GM18508 (cell line): Measurements from ENCODE around the gene DPY19L3.
"Not testable (repeated sequence)": the region's sequence is repeated elsewhere in the genome, so short reads cannot be mapped to it uniquely, and the experiment has no call there.

Source experiments
- ATAC-seq: cut with Tn5 transposase; IDR thresholded peaks from one replicate; pipeline ENCODE4 v1.9.1; 2021; ENCODE audit warnings: moderate number of reproducible peaks; ENCODE audit not compliant: insufficient read depth, unreplicated experiment

The DPY19L3 gene

GRCh38 chr19:32392901-32393300 lies 12.7 kb upstream of the DPY19L3 start:
- ATAC-seq: no peak

DNA sequence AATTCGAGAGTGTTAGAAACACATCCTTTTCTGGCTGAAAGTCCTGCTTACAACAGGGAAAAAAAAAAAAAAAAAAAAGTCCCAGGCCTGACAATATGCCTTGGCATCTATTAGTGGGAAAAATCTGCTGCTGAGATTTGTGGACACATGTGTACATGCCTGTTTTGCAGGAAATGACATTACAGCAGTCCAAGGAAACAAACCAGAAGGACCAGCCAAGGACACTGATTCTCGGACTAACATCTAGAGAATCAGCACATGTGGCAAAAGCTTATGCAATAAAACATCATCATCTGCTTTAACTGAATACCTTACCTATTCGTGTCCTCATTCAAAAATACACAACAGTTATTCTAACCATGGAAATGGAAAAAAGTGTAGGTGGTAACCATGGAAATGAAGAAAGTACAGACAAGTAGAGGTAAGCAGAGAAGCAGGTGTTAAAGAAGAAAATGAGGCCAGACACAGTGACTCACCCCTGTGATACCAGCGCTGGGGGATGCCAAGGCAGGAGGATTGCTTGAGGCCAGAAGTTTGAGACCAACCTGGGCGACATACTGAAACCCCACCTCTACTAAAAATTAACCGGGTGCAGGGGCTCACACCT lies 9.4 kb upstream of the DPY19L3 start:
- ATAC-seq: no peak

DNA sequence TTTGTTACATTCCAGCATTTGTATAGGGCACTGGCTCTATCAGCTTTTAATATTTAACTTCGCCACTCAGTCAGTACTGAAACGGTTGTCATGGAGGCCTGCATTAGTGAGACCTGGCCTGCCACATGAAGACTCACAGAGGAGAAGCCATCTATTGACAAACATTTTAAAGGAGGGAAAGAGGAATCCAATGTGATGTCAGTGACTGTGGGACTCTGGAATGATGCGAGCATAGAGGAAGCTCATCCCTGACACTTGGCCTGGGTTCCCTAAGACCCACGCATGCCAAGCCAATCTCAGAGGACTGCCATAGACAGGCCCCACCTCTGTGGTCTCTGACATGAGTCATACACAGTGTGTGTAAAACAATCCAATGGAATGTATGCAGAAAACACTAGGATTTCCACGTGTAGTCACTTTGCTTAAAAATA lies 7.9 kb upstream of the DPY19L3 start:
- ATAC-seq: no peak

GRCh38 chr19:32401992-32402391 lies 3.6 kb upstream of the DPY19L3 start:
- ATAC-seq: no peak

- no peak for ATAC-seq
These were observed 2.1 kb upstream of the DPY19L3 start for GRCh38 chr19:32403291-32403995.

DNA sequence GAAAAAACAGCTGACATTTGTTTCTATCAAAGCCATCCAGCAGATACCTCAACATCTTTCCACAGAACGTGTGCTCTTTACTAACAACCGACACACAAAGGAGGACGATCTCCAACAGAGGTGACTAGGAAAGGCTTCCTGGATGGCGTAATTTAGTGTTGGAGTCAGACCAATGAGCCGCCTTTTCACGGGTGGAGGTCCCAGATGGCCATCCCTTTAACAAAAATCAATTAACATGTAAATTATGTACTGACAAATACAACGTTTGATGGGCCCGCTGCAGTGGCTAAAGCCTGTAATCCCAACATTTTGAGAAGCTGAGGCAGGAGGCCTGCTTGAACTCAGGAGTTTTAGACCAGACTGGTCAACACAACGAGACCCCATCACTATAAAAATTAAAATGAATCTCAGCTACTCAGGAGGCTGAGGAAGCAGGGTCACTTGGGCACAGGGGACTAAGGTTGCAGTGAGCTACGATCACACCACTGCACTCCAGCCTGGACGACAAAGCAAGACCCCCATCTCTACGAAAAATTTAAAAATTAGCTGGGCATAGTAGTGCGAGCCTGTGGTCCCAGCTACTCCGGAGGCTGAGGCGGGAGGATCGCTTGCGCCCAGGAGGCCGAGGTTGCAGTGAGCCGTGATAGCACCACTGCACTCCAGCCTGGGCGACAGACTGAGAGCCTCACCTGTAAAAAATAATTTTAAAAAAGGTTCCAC lies 1.2 kb upstream of the DPY19L3 start:
- no peak for ATAC-seq

GRCh38 chr19:32404933-32405430 lies 588 bp upstream of the DPY19L3 start:
- ATAC-seq: no peak

GRCh38 chr19:32406161-32407003 lies 812 bp downstream of the DPY19L3 start:
- no peak for ATAC-seq

GRCh38 chr19:32407004-32407992 lies 1.7 kb downstream of the DPY19L3 start:
- ATAC-seq: no peak

- ATAC-seq: no peak
These were observed 9.7 kb downstream of the DPY19L3 start for GRCh38 chr19:32415246-32415645.

DNA sequence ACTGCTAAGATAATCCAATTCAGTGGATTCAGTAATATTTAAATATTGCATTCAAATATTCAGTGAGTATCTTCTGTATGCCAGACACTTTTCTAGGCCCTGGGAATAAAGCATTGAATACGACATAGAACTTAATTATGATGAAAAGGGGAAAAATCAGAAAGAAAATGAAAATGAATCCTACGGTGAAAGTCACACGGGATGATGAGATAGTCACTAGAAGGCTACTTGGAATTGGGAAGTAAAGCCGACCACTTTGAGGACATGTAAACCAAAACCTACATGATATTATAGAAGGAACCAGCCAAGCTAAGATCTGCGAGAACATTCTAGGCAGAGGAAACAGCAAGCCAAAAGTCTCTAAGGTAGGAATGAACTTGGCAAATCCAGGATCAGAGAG lies 10.1 kb downstream of the DPY19L3 start:
- no peak for ATAC-seq

GRCh38 chr19:32416749-32417456 lies 11.3 kb downstream of the DPY19L3 start:
- ATAC-seq: no peak

- ATAC-seq: no peak
These were observed 12.6 kb downstream of the DPY19L3 start for GRCh38 chr19:32418155-32418554.

DNA sequence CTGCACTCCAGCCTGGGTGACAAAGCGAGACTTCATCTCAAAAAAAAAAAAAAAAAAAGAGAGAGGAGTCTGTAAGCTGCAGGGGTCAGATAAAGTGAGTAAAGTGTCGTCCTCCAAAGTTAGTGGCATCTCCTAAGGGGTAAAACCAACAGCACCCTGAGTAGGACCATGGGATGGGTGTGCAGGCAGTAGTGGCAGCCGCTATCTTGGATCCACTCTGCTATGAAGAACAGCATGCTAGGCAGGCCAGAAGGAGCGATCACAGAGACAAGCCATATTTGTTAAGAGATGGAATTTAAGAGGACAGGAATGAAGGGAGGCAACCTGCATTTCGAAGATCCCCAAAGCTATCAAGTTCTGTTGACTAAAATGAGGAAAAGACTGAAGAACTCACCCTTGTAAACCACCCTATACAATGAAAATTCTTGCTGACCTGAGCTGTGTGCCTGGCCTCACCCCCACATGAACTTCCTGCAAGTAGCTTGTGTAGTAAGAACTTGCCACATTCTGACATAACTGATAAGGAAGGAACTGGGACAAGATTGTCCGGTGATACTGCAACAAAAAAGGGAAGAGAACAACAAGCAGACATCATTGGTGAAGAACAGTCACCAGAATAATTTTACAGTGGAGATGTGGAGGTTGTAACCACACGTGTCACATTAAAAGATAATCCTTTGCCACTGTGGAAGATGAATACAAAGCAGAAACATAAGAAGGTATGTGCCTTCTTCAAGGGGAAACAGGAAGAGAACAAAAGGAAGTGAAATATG lies 16.2 kb downstream of the DPY19L3 start:
- ATAC-seq: no peak

DNA sequence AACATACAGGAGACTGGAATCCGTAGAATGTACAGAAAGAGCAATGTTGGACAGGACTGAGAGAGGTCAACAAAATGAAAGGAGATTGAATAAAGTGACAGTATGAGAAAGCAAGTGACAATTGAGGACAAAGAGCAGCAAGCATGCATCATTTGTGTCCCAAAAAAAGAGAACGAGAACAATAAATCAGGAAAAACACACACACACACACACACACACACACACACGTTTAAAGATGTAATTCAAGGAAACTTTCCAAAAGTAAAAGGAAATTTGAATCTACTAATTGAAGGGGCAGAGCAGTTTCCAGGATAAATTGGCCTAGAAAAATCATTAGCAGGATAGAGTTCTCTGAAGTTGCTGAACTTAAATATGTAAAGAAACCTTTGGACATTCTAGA lies 16.9 kb downstream of the DPY19L3 start:
- ATAC-seq: no peak

DNA sequence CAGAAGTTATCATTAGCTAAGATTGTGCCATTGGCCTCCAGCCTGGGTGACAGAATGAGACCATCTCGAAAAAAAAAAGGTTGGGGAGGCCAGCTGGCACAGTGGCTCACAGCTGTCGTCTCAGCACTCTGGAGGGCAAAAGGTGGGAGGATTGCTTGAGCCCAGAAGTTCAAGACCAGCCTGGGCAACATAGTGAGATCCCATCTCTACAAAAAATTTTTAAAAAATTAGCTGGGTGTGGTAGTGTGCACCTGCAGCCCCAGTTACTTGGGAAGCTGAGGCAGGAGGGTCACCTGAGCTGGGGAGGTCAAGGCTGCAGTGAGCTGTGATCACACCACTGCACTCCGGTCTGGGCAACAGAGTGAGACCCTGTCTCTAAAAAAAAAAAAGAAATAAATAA lies 18.4 kb downstream of the DPY19L3 start:
- ATAC-seq: not testable (repeated sequence)

DNA sequence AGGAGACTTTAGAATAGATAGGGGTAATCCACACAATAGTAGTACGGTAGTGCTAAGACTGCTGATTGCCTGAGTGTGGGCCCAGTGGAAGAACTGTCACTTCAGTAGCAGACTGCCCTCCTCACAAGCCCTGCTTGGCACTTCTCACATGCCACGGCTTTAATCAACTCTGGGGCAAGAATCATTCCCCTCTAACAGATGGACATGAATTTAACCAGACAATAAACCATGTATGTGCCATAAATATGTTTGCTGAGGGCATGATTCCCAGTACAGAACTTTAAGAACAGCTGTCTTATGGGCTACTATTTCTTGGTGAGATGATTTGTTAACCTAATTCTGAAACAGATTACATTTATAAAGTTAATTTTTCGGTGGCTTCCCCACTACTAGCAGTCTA lies 22.0 kb downstream of the DPY19L3 start:
- ATAC-seq: no peak

- no peak for ATAC-seq
These were observed 31.1 kb downstream of the DPY19L3 start for GRCh38 chr19:32436692-32437091.
